ENCODE measurements around the gene HCN2.
"Not testable (repeated sequence)": the region's sequence is repeated elsewhere in the genome, so short reads cannot be mapped to it uniquely, and the experiment has no call there.

HCN2 gene

GRCh38 chr19:607301-608154, 17.8 kb downstream of the HCN2 start:
- DNase-seq = no peak

DNA sequence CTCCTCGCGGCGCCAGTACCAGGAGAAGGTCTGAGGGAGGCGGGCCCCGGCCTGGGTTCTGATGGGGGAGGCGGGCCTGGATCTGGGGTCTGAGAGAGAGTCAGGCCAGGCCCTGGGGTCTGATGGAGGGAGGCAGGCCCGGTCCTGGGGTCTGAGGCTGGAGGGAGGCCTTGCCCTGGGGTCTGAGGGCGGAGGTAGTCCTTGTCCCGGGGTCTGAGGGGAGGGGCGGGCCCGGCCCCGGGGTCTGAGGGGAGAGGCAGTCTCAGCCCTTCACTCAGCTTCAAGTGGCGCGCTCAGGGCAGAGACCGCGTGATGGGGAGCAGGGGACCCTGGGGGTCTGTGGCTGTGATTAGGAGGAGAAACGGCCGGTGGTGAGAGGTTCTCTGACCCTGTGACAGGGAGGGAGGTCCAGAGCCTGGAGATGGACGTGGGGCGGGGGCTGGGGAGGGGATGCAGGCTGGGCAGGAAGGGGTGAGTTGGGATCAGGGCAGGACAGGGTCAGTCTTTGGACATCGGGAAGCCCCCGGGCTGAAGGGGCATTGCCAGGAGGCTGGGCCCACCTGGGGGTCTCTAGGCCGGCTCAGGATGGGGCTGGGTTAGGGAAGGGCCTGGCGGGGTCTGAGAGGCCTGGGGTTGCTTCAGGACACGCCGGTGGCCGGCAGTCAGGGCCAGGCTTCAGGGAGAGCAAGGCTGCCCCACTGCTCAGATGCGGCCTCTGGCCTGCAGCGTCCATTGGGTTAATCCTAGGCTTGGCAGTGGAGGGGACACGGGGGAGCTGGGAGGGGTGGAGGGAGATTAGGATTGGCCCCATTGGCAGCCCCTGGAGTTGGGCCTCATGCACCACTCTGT, 18.7 kb downstream of the HCN2 start:
- no peak for DNase-seq

DNA sequence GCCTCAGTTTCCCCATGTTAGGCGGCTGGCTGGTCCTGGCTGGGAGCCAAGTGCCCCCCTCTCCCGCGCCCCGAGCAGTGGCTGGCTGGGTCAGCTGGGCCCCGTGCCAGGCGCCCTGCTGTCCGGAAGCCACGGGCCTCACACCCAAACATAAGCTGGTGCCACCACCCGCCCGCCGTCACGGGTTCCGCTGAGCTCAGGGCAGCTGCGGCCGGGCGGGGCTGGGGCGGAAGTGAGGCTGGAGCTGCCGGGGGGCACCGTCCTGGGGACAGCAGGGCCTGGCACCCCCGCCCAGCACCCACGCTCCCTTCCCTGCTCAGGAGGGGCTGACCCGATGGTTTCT, 19.3 kb downstream of the HCN2 start:
- peak; percentile 24 for DNase-seq

GRCh38 chr19:610071-610800, 20.6 kb downstream of the HCN2 start:
- no peak for DNase-seq

GRCh38 chr19:610801-611480, 21.3 kb downstream of the HCN2 start:
- no peak for DNase-seq

- no peak for DNase-seq
Measured at GRCh38 chr19:611481-611868, 21.8 kb downstream of the HCN2 start.

GRCh38 chr19:612941-613340, 23.3 kb downstream of the HCN2 start:
- no peak for DNase-seq

DNA sequence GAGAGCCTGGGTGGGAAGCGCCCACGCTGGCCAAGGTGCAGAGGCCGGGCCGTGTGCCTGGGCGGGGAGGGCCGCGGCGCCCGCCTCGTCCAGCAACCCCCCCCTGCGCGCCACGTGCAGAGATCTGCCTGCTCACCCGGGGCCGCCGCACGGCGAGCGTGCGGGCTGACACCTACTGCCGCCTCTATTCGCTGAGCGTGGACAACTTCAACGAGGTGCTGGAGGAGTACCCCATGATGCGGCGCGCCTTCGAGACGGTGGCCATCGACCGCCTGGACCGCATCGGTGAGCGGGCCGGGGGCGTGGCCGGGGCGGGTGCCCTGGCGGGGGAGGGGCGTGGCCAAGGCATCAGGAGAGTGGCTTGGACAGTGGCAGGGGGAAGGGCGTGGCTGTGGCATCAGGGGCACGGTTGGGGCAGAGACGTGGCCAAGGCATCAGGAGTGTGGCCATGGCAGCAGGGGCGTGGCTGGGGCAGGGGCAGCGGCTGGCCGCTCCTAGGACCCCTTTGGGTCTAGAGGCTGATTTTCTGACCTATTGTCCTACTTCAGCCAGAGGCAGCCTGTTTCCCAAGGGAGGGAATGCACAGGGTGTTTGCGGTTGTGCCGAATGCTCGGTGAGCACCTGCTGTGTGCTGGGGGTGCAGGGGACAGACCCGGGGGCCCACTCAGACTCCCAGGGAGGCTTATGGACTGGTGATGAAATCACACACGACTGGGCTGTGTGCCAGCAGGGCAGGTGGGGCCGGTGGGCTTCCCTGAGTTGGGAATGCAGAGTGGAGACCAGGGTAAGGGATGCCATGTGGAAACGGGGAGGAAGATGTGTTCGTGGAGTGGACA, 24.3 kb downstream of the HCN2 start:
- no peak for DNase-seq

- no peak for DNase-seq
Measured at GRCh38 chr19:615619-616018, 25.9 kb downstream of the HCN2 start.

DNA sequence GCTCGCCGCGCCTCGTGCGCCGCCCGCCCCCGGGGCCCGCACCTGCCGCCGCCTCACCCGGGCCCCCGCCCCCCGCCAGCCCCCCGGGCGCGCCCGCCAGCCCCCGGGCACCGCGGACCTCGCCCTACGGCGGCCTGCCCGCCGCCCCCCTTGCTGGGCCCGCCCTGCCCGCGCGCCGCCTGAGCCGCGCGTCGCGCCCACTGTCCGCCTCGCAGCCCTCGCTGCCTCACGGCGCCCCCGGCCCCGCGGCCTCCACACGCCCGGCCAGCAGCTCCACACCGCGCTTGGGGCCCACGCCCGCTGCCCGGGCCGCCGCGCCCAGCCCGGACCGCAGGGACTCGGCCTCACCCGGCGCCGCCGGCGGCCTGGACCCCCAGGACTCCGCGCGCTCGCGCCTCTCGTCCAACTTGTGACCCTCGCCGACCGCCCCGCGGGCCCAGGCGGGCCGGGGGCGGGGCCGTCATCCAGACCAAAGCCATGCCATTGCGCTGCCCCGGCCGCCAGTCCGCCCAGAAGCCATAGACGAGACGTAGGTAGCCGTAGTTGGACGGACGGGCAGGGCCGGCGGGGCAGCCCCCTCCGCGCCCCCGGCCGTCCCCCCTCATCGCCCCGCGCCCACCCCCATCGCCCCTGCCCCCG, 26.5 kb downstream of the HCN2 start:
- no peak for DNase-seq

- peak; percentile 23 for DNase-seq
Measured at GRCh38 chr19:616747-617526, 27.3 kb downstream of the HCN2 start.

- no peak for DNase-seq
Measured at GRCh38 chr19:617551-618246, 28.0 kb downstream of the HCN2 start.

GRCh38 chr19:618247-618619, 28.6 kb downstream of the HCN2 start:
- DNase-seq = no peak

GRCh38 chr19:618674-619285, 29.1 kb downstream of the HCN2 start:
- no peak for DNase-seq

- DNase-seq = no peak
Measured at GRCh38 chr19:619286-620002, 29.8 kb downstream of the HCN2 start.

DNA sequence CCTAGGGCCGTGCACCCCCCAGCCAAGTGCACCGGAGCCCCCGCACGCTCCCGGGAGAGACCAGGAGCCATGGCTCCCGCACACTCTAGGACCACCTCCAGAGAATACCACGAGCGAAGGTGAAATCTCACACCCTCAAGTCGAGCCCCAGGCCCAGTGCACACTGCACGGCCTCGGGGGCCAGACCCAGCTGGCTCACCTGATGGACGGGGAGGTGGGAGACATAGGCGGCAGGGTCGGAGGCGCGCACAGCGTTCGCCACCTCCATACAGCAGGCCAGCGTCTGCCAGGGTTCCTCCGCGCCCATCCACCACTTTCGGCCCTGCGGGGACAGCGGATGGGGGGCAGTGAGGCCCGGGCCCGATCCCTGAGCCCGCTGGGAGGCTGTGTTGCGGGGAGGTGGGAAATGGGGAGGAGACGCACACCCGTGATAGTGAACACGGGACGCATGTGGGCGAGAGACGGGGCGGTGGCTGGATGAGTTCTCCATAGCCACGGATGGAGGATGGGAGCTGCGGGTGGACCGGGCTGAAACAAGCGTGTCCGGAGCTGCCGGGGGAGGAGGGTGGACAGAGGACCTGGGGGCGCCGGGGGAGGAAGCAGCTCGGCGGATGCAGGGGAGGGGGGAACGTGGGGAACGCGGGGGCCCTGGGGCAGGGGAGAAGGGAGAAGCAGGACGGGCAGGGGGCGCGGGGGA, 30.6 kb downstream of the HCN2 start:
- DNase-seq = no peak

GRCh38 chr19:621191-621590, 31.5 kb downstream of the HCN2 start:
- not testable (repeated sequence) for DNase-seq

DNA sequence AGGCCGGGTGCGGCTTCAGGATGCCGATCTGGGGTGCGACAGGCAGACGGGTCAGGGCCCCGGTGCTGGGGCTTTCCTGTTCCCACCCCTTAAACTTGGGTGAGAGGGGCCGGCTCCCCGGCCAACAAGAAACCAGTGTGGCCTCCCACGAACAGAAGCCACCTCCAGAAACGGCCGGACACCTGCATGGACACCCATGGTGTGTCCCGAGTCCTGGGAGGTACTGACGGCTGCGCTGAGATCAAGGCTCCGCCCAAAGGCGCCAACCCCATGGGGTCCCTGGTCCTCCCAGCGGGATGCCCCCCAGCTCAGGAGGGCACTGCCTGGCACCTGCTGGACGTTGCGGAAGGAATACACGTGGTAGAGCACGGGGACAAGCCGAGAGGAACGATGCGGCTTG, 32.1 kb downstream of the HCN2 start:
- no peak for DNase-seq
